HEK293 (cell line): ENCODE results near the gene COA5.

ENCODE experiments used
- CTCF ChIA-PET: fragments of 350-600 bp; formaldehyde crosslinking; extraction: SDS; loops from one replicate; lab custom pipeline; 2021; ENCODE audit warnings: antibody characterized with exemption; lab: Yijun Ruan, JAX
- POLR2A ChIA-PET: fragments of 300-600 bp; formaldehyde crosslinking; extraction: SDS; loops from one replicate; lab custom pipeline; 2020; ENCODE audit warnings: antibody characterized with exemption, inconsistent platforms; lab: Yijun Ruan, JAX
- H3K27ac ChIP-seq: fragments of 200-500 bp; sonication (Bioruptor generic); 2 replicates; pipeline ENCODE4 v1.5.1; 2014; ENCODE audit warnings: low read depth, low read length, control low read depth, inconsistent platforms; ENCODE audit errors: extremely low read depth
- H3K36me3 ChIP-seq, 2 experiments: fragments of 200-500 bp in 1 of 2; sonication (Bioruptor generic) in 1 of 2; 1 replicate in 1 of 2; 2 replicates in 1 of 2; pipeline ENCODE4 v1.5.1; 2014 to 2017; ENCODE audit warnings: inconsistent platforms in 2 of 2, low read length in 2 of 2; ENCODE audit not compliant: control insufficient read depth in 2 of 2, insufficient read depth in 1 of 2
- H3K4me1 ChIP-seq: fragments of 200-500 bp; sonication (Bioruptor generic); 2 replicates; pipeline ENCODE4 v1.5.1; 2014; ENCODE audit warnings: mild to moderate bottlenecking, low read length, inconsistent platforms; ENCODE audit not compliant: control insufficient read depth, insufficient read depth
- H3K4me3 ChIP-seq: 2 replicates; pipeline ENCODE4 v1.5.1; 2011; ENCODE audit warnings: low read depth, mild to moderate bottlenecking, control low read depth, low read length, moderate library complexity
- H3K9me3 ChIP-seq: fragments of 200-500 bp; sonication (Bioruptor generic); 2 replicates; pipeline ENCODE4 v1.5.1; 2014; ENCODE audit warnings: low read depth, low read length, inconsistent platforms; ENCODE audit not compliant: control insufficient read depth, insufficient read depth
- KLF1 ChIP-seq: fragments of 450-650 bp; formaldehyde crosslinking; IDR thresholded peaks from 2 replicates; pipeline ENCODE4 v1.5.1; 2016; ENCODE audit warnings: missing biosample characterization, missing genetic modification characterization
- SCRT2 ChIP-seq: fragments of 450-650 bp; formaldehyde crosslinking; IDR thresholded peaks from 2 replicates; pipeline ENCODE4 v1.5.1; 2016; ENCODE audit warnings: missing biosample characterization, missing genetic modification characterization
- TCF7L2 ChIP-seq: IDR thresholded peaks from 2 replicates; pipeline ENCODE4 v1.6.1; 2011; ENCODE audit warnings: low read depth, mild to moderate bottlenecking, inconsistent platforms, low read length, moderate library complexity, borderline replicate concordance
- WT1 ChIP-seq: fragments of 450-650 bp; formaldehyde crosslinking; IDR thresholded peaks from 2 replicates; pipeline ENCODE4 v1.5.1; 2016; ENCODE audit warnings: missing biosample characterization, missing genetic modification characterization
- YY2 ChIP-seq: fragments of 450-650 bp; formaldehyde crosslinking; IDR thresholded peaks from 2 replicates; pipeline ENCODE4 v1.5.1; 2016; ENCODE audit warnings: missing biosample characterization, missing genetic modification characterization
- ZBTB48 ChIP-seq: fragments of 450-650 bp; formaldehyde crosslinking; IDR thresholded peaks from 2 replicates; pipeline ENCODE4 v1.5.1; 2016; ENCODE audit warnings: missing biosample characterization, missing genetic modification characterization
- ZNF132 ChIP-seq: fragments of 450-650 bp; formaldehyde crosslinking; IDR thresholded peaks from 2 replicates; pipeline ENCODE4 v1.5.1; 2017; ENCODE audit warnings: missing biosample characterization, missing genetic modification characterization, borderline replicate concordance
- ZNF146 ChIP-seq: fragments of 450-650 bp; formaldehyde crosslinking; IDR thresholded peaks from 2 replicates; pipeline ENCODE4 v1.5.1; 2016; ENCODE audit warnings: missing biosample characterization, missing genetic modification characterization
- ZNF174 ChIP-seq: fragments of 450-650 bp; formaldehyde crosslinking; IDR thresholded peaks from 2 replicates; pipeline ENCODE4 v1.5.0; 2017; ENCODE audit warnings: missing biosample characterization, mild to moderate bottlenecking, missing genetic modification characterization
- ZNF561 ChIP-seq: fragments of 450-650 bp; IDR thresholded peaks from 2 replicates; pipeline ENCODE4 v1.5.1; 2018; ENCODE audit warnings: missing biosample characterization, missing genetic modification characterization, borderline replicate concordance
- ZNF843 ChIP-seq: fragments of 450-650 bp; formaldehyde crosslinking; IDR thresholded peaks from 2 replicates; pipeline ENCODE4 v1.5.1; 2016; ENCODE audit warnings: missing biosample characterization, missing genetic modification characterization
- TF ChIP-seq, protein P1 (sequence below): fragments of 450-650 bp; formaldehyde crosslinking; IDR thresholded peaks from 2 replicates; pipeline ENCODE4 v1.5.1; 2016; ENCODE audit warnings: missing biosample characterization, missing genetic modification characterization
- TF ChIP-seq, protein P2 (sequence below): fragments of 450-650 bp; formaldehyde crosslinking; IDR thresholded peaks from 2 replicates; pipeline ENCODE4 v1.5.1; 2017; ENCODE audit warnings: missing biosample characterization, missing genetic modification characterization
- TF ChIP-seq, protein P3 (sequence below): fragments of 450-650 bp; formaldehyde crosslinking; IDR thresholded peaks from 2 replicates; pipeline ENCODE4 v1.5.1; 2016; ENCODE audit warnings: missing biosample characterization, missing genetic modification characterization, low read depth

The COA5 gene

DNA sequence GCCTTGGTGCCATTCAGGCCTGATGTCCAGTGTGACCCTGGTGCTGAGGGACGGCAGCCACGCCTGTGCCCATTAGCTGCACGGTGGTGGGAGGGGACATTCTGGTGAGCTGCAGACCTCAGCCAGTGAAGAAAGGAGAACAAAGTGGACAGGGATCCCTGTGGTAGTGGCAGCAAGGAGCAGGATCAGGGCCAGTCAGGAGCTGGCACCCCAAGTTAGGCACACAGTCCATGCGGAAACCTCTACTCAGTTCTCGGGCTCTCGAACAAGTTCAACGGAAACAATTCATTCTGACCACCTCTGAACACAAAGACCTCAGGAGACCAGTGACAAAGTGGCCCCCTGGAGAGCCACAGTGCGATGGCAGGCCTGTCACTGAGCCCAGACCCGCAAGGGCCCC, 30.1 kb downstream of the COA5 start:
- CTCF ChIA-PET = no interaction called here
- no peaks in the 10 kb centered on the region for H3K4me1 ChIP-seq
- POLR2A ChIA-PET = no interaction called here
- no peak overlapping the region for H3K4me3 ChIP-seq
- TF ChIP-seq ZNF174 (no peak), ZNF132 (no peak), ZNF843 (tag by site-specific recombination) (no peak), TCF7L2 (no peak), ZNF561 (tag by site-specific recombination) (no peak)
- peaks cover 0 to 63% of the 10 kb centered on the region in 2 experiments; a peak in 1 of 3 replicates for H3K36me3 ChIP-seq
- H3K9me3 ChIP-seq = no peaks in the 10 kb centered on the region
- no peak overlapping the region for H3K27ac ChIP-seq

DNA sequence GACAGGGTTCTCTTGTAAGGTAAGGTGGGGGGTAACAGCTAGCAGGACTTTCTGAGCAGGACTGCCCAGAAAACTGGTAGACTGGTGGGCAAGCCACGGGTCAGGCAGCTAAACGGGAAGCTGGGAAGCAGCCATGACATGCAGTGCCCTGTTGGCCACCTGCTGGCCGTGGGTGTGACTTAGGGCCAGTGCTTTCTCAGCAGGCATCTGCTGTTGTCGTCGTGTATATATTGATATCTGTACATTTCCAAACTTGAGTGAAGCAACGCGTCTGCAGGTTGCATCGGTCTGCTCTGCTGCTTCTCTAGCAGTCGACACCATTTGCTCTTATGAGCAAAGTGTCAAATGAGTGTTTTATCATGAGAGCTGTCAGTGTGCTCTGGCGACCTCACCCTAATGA, 31.0 kb downstream of the COA5 start:
- Histone ChIP-seq H3K36me3 (peaks cover 0 to 65% of the 10 kb centered on the region in 2 experiments; a peak in 1 of 3 replicates), H3K27ac (no peak overlapping the region), H3K9me3 (no peaks in the 10 kb centered on the region), H3K4me3 (no peak overlapping the region), H3K4me1 (no peaks in the 10 kb centered on the region)
- POLR2A ChIA-PET = no interaction called here
- CTCF ChIA-PET = no interaction called here
- TF ChIP-seq, protein P1, sequence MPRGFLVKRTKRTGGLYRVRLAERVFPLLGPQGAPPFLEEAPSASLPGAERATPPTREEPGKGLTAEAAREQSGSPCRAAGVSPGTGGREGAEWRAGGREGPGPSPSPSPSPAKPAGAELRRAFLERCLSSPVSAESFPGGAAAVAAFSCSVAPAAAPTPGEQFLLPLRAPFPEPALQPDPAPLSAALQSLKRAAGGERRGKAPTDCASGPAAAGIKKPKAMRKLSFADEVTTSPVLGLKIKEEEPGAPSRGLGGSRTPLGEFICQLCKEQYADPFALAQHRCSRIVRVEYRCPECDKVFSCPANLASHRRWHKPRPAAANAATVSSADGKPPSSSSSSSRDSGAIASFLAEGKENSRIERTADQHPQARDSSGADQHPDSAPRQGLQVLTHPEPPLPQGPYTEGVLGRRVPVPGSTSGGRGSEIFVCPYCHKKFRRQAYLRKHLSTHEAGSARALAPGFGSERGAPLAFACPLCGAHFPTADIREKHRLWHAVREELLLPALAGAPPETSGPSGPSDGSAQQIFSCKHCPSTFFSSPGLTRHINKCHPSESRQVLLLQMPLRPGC = no peak

DNA sequence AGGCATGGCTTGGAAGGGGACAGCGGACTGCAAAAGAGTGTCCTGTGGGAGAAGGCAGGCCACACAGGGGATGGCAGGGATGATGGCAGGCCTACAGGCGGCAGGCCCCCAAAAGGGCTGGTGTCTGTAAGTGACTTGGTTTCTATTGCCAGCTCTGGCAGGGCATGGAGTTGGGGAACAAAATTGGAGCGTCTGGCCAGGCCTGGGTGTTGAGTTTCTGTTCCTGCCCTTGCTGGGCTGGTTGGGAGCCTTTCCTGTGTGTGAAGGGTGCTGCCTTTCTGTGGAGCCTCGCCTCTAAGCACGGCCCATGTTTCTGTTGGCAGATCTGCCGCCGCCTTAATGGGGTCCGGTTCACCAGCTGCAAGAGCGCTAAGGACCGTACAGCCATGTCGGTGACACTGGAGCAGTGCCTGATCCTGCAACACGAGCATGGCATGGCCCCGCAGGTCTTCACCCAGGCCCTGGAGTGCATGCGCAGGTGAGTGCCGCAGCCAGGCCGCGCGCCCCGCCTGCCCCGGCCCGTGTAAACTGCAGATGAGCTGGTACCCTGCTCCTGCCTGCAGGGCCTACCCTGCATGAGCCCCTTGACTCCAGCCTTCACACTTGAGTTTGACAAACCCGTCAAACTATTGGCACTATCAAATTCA, 31.5 kb downstream of the COA5 start:
- no peaks in the 10 kb centered on the region for H3K9me3 ChIP-seq
- H3K4me1 ChIP-seq = no peaks in the 10 kb centered on the region
- peaks cover 0 to 62% of the 10 kb centered on the region in 2 experiments; a peak in 1 of 3 replicates for H3K36me3 ChIP-seq
- TF ChIP-seq WT1 (tag by site-specific recombination) = no peak
- no peak overlapping the region for H3K27ac ChIP-seq
- POLR2A ChIA-PET = no interaction called here
- H3K4me3 ChIP-seq = no peak overlapping the region
- CTCF ChIA-PET = no interaction called here

DNA sequence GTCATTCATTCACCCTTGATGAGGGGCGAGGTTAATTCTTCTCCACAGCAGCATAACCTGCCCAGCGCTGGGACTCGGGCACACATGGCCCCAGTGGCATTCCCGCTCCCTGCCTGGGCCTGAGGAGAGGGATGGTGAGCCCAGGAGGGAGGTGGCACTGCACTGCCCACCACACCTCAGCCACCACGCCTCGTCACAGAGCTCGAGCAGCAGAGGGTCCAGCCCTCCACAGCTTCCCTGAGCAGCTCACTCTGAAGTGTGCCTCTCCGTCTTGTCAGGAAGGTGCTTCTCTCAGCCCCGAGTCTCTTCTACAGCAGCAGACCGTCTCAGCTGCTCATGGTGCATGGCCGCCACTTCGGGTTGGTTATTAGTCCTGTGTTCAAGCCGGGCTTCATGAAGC, 34.9 kb downstream of the COA5 start:
- no peak for TF ChIP-seq ZBTB48
- TF ChIP-seq, protein P2, sequence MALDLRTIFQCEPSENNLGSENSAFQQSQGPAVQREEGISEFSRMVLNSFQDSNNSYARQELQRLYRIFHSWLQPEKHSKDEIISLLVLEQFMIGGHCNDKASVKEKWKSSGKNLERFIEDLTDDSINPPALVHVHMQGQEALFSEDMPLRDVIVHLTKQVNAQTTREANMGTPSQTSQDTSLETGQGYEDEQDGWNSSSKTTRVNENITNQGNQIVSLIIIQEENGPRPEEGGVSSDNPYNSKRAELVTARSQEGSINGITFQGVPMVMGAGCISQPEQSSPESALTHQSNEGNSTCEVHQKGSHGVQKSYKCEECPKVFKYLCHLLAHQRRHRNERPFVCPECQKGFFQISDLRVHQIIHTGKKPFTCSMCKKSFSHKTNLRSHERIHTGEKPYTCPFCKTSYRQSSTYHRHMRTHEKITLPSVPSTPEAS (tag by site-specific recombination) = no peak
- no peak for TF ChIP-seq ZNF146 (tag by site-specific recombination)
- POLR2A ChIA-PET = no interaction called here
- CTCF ChIA-PET = interaction anchor here (0.7 kb wide), 1 partner anchor 1494 kb away, joined by 4 read pairs; no protein-coding TSS in a partner anchor
- Histone ChIP-seq H3K9me3 (no peaks in the 10 kb centered on the region), H3K36me3 (peaks cover 0 to 87% of the 10 kb centered on the region in 2 experiments; a peak in 2 of 3 replicates), H3K4me1 (no peaks in the 10 kb centered on the region), H3K4me3 (no peak overlapping the region), H3K27ac (no peak overlapping the region)

DNA sequence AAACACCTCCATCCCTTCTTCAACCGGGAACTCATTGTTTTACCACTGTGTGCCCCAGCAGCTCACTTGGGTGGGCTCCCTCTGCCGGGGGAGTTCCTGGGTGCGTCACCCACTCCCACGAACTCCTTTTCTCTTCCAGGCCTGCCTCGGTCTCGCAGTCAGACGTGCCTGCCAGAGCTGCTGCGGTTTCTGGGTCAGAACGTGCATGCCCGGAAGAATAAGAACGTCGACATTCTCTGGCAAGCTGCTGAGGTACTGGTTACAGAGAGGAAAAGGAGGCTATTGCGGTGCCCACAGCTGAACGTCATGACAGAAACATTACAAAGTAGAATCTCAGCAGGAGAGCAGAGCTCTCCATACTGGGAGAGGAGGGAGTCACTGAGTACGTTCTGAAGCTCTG, 35.6 kb downstream of the COA5 start:
- Histone ChIP-seq H3K4me1 (no peaks in the 10 kb centered on the region), H3K27ac (no peak overlapping the region), H3K36me3 (peaks cover 0 to 87% of the 10 kb centered on the region in 2 experiments; a peak in 2 of 3 replicates), H3K9me3 (no peaks in the 10 kb centered on the region), H3K4me3 (no peak overlapping the region)
- TF ChIP-seq SCRT2 (tag by site-specific recombination) = no peak
- TF ChIP-seq, protein P3, sequence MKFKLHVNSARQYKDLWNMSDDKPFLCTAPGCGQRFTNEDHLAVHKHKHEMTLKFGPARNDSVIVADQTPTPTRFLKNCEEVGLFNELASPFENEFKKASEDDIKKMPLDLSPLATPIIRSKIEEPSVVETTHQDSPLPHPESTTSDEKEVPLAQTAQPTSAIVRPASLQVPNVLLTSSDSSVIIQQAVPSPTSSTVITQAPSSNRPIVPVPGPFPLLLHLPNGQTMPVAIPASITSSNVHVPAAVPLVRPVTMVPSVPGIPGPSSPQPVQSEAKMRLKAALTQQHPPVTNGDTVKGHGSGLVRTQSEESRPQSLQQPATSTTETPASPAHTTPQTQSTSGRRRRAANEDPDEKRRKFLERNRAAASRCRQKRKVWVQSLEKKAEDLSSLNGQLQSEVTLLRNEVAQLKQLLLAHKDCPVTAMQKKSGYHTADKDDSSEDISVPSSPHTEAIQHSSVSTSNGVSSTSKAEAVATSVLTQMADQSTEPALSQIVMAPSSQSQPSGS = no peak
- TF ChIP-seq YY2 (tag by site-specific recombination) = no peak
- no peak for TF ChIP-seq KLF1 (tag by site-specific recombination)
- ChIA-PET CTCF (interaction anchor here (0.8 kb wide), 1 partner anchor 11 kb away, joined by 3 read pairs; no protein-coding TSS in a partner anchor), POLR2A (no interaction called here)
